Measurements from ENCODE around the gene TMEM143. TPM values are rescaled to one million over a fixed set of nuclear protein-coding genes. Genes with fewer than 3 reads are reported as not detected.
"Not testable (repeated sequence)": the region's sequence is repeated elsewhere in the genome, so short reads cannot be mapped to it uniquely, and the experiment has no call there.

The TMEM143 gene
- polyA plus RNA-seq, 4 donors = 4.0 to 14.2 (median 11.8) TPM

DNA sequence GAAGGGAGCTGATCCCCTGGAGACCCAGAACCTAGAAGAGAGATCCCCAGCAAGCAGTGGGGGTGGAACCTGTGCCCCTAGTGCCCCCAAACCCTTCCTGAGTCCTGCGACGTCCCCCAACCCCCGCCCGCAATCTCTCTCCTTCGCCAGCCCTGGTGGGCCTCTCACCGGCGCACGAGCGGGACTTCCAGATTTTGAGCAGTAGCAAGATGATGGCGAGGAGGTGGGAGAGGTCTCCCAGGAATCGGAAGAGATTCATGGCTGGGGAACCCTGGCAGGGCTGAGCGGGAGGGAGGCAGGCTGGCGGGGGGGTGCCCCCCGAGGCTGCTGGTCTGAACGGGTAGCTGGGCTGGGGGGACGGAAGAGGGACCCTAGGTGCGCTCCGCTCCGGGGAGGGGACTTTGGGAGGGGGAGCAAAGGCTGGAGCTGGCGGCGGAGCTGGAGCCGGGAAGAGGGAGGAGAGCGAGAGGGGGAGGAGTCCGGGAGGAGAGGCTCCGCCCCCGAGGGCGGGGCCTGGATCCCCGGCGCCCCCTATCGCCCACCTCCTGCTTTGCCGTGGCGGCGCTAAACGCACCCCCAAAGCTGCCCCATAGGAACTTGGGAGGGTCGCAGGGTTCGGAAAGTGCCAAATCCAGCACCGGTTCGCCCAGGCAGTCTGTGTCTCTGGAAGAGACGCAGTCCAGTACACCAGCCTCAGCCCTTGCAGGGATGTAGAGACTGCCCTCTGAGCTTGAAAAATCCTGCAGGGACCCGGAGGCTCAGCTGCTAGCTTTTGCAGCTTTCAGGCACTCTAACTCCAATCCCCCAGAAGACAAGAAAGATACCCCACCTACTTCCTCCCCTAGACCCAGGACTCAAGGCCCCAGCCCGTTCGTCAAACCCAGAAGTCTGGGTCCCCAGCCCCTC lies 27.6 kb upstream of the TMEM143 start, which contains the start of gene KDELR1:
KDELR1 (minus strand) TSS at position 452 of the 906 bp plus-strand sequence; CDS start at position 259, 193 bp downstream.
- peak in 3 of 4 donors; percentile 52 to 64 (median 64) for DNase-seq (ENCODE audit: low read depth in 4 of 4, low spot score in 3 of 4)

DNA sequence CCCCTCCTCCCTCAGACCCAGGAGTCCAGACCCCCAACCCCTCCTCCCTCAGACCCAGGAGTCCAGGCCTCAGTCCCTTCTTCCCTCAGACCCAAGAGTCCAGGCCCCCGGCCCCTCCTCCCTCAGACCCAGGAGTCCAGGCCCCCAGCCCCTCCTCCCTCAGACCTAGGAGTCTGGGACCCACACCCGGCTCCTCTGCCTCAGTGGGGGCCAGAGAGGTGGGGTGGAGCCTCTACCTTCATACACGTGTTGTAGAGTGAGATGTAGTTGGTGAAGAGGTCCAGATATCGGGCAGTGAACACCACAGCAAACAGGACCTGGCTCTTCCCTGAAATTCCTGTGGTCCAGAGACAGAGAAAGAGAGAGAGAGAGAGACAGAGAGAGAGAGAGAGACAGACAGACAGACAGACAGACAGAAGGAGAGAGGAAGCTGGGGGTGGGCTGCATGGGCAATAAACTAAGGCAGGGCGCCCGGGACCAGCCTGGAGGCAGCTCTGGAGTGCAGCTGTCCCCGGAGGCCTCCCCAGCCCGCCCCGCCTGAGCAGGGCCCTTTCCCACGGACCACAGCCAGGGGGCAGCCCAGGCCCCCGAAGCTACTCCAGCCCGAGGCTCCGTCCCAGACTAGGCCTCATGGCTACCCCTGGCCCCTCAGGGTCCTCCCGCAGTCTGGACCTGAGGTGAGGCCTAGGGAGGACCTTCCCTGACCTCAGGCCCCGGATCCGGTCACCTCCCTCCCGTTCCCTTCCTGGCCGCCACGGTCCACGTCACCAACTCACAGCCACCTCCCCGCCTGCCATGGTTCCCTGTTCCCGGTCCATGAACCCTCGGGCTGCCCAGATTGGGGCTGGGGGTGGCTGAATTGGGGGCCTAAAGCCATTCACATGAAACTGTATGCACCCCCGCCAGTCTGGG lies 26.7 kb upstream of the TMEM143 start:
- no peak for DNase-seq (ENCODE audit: low read depth in 4 of 4, low spot score in 3 of 4)

DNA sequence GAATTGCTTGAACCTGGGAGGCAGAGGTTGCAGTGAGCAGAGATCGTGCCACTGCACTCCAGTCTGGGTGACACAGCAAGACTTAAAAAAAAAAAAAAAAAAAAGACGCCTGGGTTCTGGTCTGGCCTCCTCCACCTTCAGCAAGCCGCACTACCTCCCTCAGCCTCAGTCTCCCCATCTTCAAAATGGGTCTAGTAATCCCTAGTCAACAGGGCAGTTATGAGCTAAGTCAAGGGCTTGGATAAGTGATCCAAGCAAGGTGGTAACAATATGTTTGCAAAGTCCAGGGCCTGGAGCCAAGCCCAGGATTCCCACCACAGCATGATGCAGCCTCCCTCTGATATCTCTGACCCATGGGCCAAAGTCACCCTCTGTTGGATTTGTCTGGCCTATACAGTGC lies 23.2 kb upstream of the TMEM143 start:
- DNase-seq (ENCODE audit: low read depth in 4 of 4, low spot score in 3 of 4) = no peak

DNA sequence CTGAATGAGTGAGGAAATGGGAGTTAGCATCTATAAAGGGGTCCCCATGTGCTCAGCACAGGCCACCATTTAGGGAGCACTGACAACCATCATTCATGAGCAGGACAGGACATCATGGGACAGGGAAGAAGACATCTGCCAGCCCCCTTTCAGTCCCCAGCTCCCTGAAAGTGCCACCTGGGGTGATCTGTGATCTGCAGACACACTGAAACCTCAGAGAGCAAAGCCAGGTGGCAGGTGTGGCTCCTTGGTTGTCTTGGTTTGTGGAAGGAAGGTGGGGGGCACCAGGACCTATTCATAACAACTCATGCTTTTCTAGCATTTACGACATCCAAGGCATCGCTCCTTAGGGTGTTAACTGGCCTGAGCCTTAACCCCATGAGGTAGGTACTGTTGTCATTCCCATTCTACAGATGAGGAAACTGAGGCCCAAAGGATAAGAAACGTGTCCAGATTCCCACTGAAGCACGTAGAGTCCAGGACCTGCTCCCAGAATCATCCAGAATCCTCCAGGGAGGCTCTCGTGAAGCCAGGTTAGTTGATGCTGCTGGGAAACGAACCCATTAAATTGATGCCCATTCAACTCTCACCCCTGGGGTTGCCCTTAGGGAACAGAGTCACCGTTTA lies 21.8 kb upstream of the TMEM143 start:
- DNase-seq (ENCODE audit: low read depth in 4 of 4, low spot score in 3 of 4) = no peak

DNA sequence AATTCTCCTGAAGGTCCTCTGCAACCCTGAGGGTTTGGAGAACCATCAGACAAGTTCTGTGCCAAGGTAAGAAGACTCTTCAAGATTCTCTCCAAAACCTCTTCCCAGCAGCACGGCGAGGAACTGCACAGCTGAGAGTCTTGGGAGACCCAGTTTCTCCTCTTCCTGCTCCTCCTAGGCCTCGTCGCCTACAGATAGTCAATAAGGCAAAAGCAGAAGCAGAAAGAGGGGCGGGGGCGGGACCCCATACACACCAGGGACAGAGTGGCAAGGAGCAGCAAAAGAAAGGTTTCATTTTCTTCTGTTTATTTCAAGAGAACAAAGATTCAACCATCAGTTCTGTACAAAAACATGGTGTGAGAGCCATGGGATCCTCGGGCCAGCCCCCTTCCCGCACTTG lies 18.5 kb upstream of the TMEM143 start:
- DNase-seq (ENCODE audit: low read depth in 4 of 4, low spot score in 3 of 4) = no peak

DNA sequence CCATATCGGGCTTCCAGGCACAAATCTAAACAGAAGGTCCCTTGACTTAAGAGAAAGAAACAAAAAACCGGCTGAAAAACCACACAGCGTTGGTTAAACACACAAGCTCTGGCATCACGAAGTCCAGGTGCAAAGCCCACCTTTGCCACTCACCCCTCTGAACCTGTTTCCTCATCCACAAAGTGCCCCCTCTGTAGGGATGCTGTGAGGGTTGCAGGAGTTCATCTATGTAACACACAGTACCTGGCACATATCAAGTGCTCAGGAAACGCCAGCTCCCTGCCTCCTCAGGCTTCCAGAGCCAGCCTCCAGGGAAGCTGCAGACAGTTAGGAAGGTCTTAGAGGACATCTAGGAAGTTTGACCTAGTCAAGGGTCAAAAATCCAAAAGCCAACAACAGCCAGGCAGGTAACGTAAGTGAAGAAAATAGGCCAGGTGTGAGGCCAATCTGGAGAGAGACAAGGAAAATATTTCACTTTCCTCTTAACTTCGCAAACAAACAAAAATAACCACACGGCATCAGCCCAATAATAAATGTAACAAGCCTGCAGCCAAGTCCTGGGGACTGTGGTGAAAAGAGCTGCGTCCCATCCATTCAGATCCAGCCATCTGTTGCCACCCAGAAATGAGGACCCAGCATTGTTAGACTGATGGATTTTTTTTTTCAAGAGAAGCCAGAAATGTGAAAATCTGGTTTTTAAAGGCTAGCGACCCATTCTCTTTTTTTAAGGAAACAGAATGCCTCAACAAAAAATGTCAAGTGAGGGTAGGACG lies 17.6 kb upstream of the TMEM143 start:
- no peak for DNase-seq (ENCODE audit: low read depth in 4 of 4, low spot score in 3 of 4)

DNA sequence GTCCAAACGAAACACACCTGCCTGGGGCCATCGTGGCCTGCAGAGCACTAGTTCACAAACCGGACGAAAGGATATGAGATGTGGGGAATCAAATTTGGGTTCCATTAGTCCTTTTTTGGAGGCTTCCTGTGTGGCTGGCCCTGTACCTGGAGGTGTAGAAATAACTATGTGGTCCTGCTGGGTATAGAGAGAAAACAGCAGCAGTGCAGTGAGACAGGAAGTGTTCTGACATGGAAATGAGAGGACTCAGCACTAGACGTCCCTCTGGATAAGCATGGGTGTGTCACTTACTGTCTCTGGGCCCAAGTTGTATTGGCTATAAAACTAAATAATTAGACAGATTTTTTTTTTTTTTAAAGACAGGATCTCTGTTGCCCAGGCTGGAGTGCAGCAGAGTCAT lies 15.3 kb upstream of the TMEM143 start:
- DNase-seq (ENCODE audit: low read depth in 4 of 4, low spot score in 3 of 4) = no peak

DNA sequence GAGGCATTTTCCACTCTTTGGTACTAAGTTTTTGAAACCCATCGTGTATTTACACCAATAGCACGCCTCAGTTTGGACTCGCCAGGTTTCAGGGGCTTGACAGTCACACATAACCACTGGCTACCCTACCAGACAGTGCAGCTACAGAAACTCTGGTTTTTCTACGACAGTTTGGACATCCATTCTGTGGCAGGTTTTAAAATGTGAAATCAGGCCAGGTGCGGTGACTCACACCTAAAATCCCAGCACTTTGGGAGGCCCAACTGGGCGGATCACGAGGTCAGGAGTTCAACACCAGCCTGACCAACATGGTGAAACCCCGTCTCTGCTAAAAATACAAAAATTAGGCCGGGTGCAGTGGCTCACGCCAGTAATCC lies 14.4 kb upstream of the TMEM143 start:
- no peak for DNase-seq (ENCODE audit: low read depth in 4 of 4, low spot score in 3 of 4)

DNA sequence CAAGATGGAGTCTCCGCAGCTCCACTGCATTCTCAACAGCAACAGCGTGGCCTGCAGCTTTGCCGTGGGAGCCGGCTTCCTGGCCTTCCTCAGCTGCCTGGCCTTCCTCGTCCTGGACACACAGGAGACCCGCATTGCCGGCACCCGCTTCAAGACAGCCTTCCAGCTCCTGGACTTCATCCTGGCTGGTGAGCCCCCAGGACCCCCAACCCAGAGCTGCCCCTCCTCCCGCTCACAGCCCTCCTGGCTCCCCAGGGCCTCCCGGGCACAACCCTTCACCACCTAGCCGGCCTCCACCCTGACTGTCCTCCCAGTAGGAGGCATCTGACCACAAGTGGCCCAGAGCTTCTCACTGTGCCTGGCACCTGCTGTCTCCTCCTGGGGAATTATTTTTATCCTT lies 9.8 kb upstream of the TMEM143 start:
- DNase-seq (ENCODE audit: low read depth in 4 of 4, low spot score in 3 of 4) = no peak

DNA sequence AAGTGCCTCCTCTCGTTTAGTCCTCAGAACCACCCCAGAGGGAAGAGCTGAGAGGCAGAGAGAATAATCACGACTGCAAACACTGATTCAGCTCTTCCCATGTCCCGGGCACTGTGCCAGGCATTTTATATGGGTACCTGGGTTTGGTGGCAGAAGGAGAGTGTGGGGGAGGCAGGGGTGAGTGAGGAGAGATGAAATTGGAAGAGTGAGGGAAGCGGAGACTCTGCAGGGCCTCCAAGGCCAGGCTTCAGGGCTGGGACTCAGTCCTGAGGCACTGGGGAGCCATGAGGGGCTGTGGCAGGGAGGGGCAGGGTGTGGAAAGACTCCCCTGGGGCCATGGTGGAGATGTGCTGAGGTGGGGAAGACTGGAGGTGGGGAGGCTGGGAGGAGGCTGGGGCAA lies 9.2 kb upstream of the TMEM143 start:
- no peak for DNase-seq (ENCODE audit: low read depth in 4 of 4, low spot score in 3 of 4)

DNA sequence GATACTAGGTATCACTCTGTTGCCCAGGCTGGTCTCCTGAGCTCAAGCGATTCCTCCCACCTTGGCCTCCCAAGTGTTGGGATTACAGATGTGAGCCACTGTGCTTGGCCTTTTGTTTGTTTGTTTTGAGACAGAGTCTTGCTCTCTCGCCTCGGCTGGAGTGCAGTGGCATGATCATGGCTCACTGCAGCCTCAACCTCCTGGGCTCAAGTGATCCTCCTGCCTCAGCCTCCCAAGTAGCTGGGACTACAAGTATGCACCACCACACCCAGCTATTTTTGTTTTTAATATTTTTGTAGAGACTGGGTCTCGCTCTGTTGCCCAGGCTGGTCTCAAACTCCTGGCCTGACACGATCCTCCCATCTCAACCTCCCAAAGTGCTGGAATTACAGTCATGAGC lies 8.0 kb upstream of the TMEM143 start:
- not testable (repeated sequence) for DNase-seq (ENCODE audit: low read depth in 4 of 4, low spot score in 3 of 4)

DNA sequence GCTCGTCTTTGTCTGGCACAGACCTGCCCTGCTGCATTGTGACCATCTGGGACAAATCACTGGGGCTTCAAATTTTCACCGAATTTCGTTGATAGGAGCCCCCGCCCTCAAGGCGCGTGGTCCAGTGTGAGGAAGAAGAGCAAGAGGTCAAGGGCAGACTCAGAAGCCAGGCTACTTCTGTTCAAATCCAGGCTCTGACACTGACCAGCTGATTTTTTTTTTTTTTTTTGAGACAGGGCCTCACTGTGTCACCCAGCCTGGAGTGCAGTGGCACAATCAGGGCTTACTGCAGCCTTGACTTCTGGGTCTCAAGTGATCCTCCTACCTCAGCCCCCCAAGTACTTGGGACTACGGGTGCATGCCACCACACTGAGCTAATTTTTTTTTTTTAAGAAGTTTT lies 7.6 kb upstream of the TMEM143 start:
- no peak for DNase-seq (ENCODE audit: low read depth in 4 of 4, low spot score in 3 of 4)

DNA sequence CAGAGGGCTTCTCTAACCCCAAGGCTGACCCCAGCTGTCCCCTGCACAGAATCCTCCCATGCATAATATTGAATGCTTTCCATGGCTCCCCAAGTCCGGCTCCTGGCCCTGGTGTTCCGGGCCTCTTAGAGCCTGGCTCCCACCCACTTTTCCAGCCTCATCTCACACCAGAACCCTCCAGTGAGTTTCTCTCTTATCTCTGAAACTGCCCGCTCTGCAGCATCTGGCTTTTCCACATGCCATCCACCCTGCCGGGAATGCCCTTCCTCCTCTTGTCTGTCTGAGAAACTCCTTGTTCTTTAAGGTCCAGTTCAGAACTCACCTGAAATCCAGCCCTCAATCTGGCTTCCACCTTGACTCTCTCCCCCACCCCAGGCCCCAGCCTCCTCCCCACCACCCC lies 7.2 kb upstream of the TMEM143 start:
- no peak for DNase-seq (ENCODE audit: low read depth in 4 of 4, low spot score in 3 of 4)

DNA sequence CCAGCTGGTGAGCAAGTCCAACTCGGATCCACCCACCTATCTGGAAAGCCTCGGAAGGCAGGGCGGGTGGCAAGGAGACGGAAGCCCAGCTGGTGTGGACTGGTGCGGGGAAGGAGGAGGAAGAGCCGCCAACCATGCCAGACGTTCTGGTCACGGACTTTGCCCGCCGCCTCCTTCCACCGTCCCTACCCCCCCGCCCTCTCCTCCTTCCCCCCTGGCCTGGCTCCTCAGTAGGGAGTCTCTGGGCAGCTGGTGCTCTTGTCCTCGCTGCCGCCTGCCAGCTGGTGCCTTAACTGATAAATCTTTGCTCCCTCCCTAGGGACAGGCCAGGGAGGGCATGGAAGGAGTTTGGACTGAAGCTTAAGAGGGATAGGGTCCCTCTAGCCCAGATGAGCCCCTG lies 5.2 kb upstream of the TMEM143 start:
- DNase-seq (ENCODE audit: low read depth in 4 of 4, low spot score in 3 of 4) = no peak

DNA sequence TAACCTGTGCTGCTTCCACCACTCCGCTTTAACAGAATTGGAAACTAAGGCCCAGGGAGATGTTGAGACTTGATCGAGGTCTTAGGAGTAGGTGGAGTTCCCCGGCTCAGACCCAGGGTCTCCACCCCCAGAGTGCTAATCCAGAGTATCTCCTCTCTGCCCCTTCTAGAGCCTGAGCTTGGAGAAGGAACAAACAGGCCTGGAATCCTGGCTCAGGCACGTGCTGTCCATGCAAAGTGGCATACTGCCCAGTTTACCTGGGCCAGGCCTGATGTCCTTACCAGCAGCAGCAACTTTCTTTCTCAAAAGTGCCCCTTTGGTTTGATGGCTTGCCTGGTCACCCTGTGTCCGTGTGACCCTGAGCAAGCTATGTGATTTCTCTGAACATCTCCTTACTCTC lies 4.1 kb upstream of the TMEM143 start:
- DNase-seq (ENCODE audit: low read depth in 4 of 4, low spot score in 3 of 4) = no peak

DNA sequence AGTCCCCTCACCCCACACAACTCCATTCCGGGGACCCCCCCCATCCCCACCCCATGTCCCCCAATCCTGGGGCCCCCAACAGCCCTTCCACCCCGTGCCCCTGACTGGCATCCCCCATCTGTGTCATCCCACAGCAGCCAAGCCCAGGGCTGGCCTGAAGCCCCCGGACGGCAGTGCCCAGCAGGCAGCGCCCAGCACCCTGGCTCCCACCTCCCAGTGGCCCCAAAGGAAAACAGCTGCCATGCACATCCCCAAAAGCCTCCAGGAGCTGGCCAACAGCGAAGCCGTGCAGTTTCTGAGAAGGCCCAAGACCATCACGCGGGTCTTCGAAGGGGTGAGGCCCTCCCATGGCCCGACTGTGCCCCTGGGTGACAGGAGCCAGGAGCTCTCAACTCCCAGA lies 1.9 kb upstream of the TMEM143 start:
- DNase-seq (ENCODE audit: low read depth in 4 of 4, low spot score in 3 of 4) = no peak

DNA sequence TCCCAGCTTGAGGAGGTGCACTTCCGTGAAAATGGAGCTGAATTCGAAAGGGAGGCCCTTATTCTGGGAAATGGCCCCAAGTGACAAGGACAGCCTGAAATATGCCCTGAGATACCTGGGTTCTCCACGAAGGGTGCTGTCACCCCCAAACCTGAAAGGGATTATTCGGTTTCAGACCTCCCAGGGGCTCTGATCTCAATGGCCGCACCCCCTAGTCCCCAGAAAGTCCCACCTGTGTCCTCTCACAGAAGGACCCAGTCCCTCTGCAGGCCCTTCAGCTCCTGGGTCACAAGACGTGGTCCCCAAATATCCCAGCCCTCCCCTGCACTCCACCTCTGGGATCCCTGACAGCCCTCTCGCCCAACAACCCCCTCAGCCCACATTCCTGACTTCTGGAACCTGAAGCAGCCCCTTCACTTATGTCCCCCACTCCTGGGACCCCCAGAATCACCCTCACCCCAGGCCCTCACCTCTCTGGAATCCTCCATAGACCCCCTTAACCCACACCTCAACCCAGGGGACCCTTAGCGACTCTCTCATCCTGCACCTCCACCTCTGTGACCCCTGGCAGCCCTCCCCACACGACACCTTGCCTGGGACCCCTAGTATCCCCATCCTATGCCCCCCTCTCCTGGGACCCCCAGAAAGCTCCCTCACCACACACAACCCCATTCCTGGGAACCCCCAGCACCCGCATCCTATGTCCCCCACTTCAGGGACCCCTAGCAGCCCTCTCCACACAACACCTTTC lies 1.0 kb upstream of the TMEM143 start:
- no peak for DNase-seq (ENCODE audit: low read depth in 4 of 4, low spot score in 3 of 4)

DNA sequence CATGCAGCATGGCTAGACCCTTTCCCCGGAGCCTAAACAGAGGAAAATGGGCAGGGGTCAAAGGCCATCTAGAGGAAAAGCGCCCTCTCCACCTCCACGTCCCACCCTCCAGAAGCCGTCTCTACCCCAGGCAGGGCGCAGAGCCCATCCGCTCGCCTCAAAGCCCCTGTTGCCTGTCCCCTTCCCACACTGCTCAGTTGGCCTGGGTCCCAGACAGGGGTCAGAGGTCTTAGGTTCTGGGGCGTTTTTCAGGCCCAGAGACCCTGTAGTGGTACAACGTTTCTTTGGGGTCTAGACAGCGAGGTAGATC lies 285 bp downstream of the TMEM143 start:
- DNase-seq (ENCODE audit: low read depth in 4 of 4, low spot score in 3 of 4) = no peak

DNA sequence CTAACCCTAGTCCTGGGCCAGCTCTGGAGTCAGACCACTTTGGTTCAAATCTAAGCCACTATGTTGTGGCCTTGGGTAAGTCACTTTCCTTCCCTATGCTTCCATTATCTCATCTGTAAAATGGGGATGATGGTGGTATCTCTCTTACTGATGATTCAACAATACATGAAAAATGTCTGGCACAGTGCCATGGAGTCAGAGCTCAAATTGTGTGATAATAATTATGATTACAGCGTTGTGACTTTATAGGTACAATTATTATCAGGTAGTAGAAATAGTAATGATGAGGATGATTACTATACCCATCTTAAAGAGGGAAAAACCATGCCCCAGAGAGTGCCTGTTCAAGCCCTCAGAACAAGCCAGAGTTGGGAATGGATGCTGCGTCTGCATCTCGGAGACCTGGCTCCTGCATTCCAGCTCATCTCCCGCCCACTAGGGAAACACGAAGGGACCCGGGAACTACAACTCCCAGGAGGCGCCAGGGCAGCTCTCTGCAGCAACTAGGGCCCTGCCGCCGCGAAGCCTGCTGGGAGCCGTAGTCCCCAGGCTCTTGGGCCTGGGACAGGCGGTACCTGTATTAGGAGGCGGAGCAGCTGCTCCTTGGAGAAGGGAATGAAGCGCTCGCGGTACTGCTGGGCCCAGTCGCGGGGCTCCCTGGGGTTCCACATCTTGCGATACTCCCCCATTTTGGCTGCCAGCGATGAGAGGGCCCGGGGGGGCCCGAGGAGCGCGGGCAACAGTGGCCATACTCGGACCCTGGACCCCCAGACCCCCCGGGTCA lies 832 bp downstream of the TMEM143 start:
- DNase-seq (ENCODE audit: low read depth in 4 of 4, low spot score in 3 of 4) = peak; percentile 81 to 89 (median 86)
